WTC11 (cell line): ENCODE measurements around the gene FBXL16. TPM values are rescaled to one million over a fixed set of nuclear protein-coding genes. Genes with fewer than 3 reads are reported as not detected.

ENCODE experiments used
- ATAC-seq: fragments of 200-7000 bp; cut with Tn5 transposase; 2 replicates; pipeline ENCODE4 v1.10.0; 2021; ENCODE audit warnings: mild to moderate bottlenecking, moderate library complexity
- CTCF ChIA-PET: fragments of 300-600 bp; sonication (Branson Sonifier 250); formaldehyde crosslinking; loops from one replicate; lab custom pipeline; 2021; ENCODE audit warnings: antibody characterized with exemption; lab: Charles Lee
- POLR2A ChIA-PET: fragments of 350-600 bp; sonication (Branson Sonifier 250); formaldehyde crosslinking; loops from one replicate; lab custom pipeline; 2021; ENCODE audit warnings: antibody characterized with exemption; lab: Charles Lee
- DNase-seq: peaks from one replicate; pipeline ENCODE4 v3.0.0; 2021; ENCODE audit warnings: low spot score
- H3K27ac Mint-ChIP-seq: 2 replicates; pipeline ENCODE4 v1.8.0; 2021; ENCODE audit warnings: mixed read lengths
- H3K27me3 Mint-ChIP-seq: 2 replicates; pipeline ENCODE4 v1.8.0; 2021; ENCODE audit warnings: low read depth, mild to moderate bottlenecking, moderate library complexity, mixed read lengths
- H3K36me3 Mint-ChIP-seq: 2 replicates; pipeline ENCODE4 v1.8.0; 2021; ENCODE audit warnings: mixed read lengths
- H3K4me1 Mint-ChIP-seq: 2 replicates; pipeline ENCODE4 v1.8.0; 2022; ENCODE audit warnings: mixed read lengths
- H3K4me3 Mint-ChIP-seq: 2 replicates; pipeline ENCODE4 v1.8.0; 2021; ENCODE audit warnings: mild to moderate bottlenecking, moderate library complexity, mixed read lengths
- H3K9me3 Mint-ChIP-seq: 2 replicates; pipeline ENCODE4 v1.8.0; 2021; ENCODE audit warnings: mixed read lengths
- AR ChIP-seq: fragments of 250-450 bp; sonication (Bioruptor Pico); IDR thresholded peaks from 2 replicates; pipeline ENCODE4 v1.9.0; 2021; ENCODE audit warnings: mild to moderate bottlenecking
- ESRRA ChIP-seq: sonication (generic); formaldehyde crosslinking; IDR thresholded peaks from 2 replicates; pipeline ENCODE4 v1.8.1; 2022; ENCODE audit warnings: mild to moderate bottlenecking, missing genetic modification reagents, borderline replicate concordance
- FOXK1 ChIP-seq: sonication (generic); formaldehyde crosslinking; IDR thresholded peaks from 2 replicates; pipeline ENCODE4 v1.8.0; 2022; ENCODE audit warnings: mild to moderate bottlenecking, moderate library complexity, missing genetic modification reagents
- FOXP1 ChIP-seq: sonication (generic); formaldehyde crosslinking; IDR thresholded peaks from 2 replicates; pipeline ENCODE4 v1.8.0; 2022; ENCODE audit warnings: missing genetic modification reagents, mild to moderate bottlenecking, moderate library complexity, borderline replicate concordance
- FOXP4 ChIP-seq: sonication (generic); formaldehyde crosslinking; IDR thresholded peaks from 2 replicates; pipeline ENCODE4 v1.8.0; 2022; ENCODE audit warnings: mild to moderate bottlenecking, missing genetic modification reagents
- GTF2I ChIP-seq: fragments of 250-450 bp; sonication (Bioruptor Pico); conservative IDR thresholded peaks from 2 replicates; pipeline ENCODE4 v1.4.0; 2021; ENCODE audit warnings: mild to moderate bottlenecking
- IRF1 ChIP-seq: sonication (generic); formaldehyde crosslinking; IDR thresholded peaks from 2 replicates; pipeline ENCODE4 v1.8.0; 2023; ENCODE audit warnings: missing genetic modification reagents
- KAT7 ChIP-seq: sonication (generic); formaldehyde crosslinking; IDR thresholded peaks from 2 replicates; pipeline ENCODE4 v1.8.1; 2023; ENCODE audit warnings: missing genetic modification reagents, mild to moderate bottlenecking, borderline replicate concordance
- NFATC4 ChIP-seq: fragments of 250-450 bp; sonication (Bioruptor Pico); IDR thresholded peaks from 2 replicates; pipeline ENCODE4 v1.9.0; 2021; ENCODE audit warnings: mild to moderate bottlenecking
- PREB ChIP-seq: sonication (generic); formaldehyde crosslinking; IDR thresholded peaks from 2 replicates; pipeline ENCODE4 v1.8.1; 2022; ENCODE audit warnings: mild to moderate bottlenecking, missing genetic modification reagents, moderate library complexity, borderline replicate concordance
- PRRX2 ChIP-seq: fragments of 250-450 bp; sonication (Bioruptor Pico); IDR thresholded peaks from 2 replicates; pipeline ENCODE4 v1.8.0; 2021; ENCODE audit warnings: mild to moderate bottlenecking
- SMAD4 ChIP-seq: sonication (generic); formaldehyde crosslinking; IDR thresholded peaks from 2 replicates; pipeline ENCODE4 v1.8.0; 2022; ENCODE audit warnings: mild to moderate bottlenecking, missing genetic modification reagents
- SP1 ChIP-seq: sonication (generic); formaldehyde crosslinking; conservative IDR thresholded peaks from 2 replicates; pipeline ENCODE4 v1.8.1; 2022; ENCODE audit warnings: missing genetic modification reagents
- TEAD1 ChIP-seq: sonication (generic); formaldehyde crosslinking; IDR thresholded peaks from 2 replicates; pipeline ENCODE4 v1.8.0; 2022; ENCODE audit warnings: mild to moderate bottlenecking, missing genetic modification reagents
- TEAD4 ChIP-seq: sonication (generic); formaldehyde crosslinking; IDR thresholded peaks from 2 replicates; pipeline ENCODE4 v1.8.0; 2022; ENCODE audit warnings: mild to moderate bottlenecking, missing genetic modification reagents
- ZNF281 ChIP-seq: sonication (generic); formaldehyde crosslinking; IDR thresholded peaks from 2 replicates; pipeline ENCODE4 v1.8.0; 2023; ENCODE audit warnings: mild to moderate bottlenecking, missing genetic modification reagents
- ZNF317 ChIP-seq: sonication (generic); formaldehyde crosslinking; IDR thresholded peaks from 2 replicates; pipeline ENCODE4 v1.8.1; 2023; ENCODE audit warnings: low read depth, mild to moderate bottlenecking, moderate library complexity, missing genetic modification reagents, borderline replicate concordance
- ZNF416 ChIP-seq: fragments of 250-450 bp; sonication (Bioruptor Pico); IDR thresholded peaks from 2 replicates; pipeline ENCODE4 v1.9.0; 2021; ENCODE audit warnings: mild to moderate bottlenecking, inconsistent platforms
- ZNF423 ChIP-seq: fragments of 250-450 bp; sonication (Bioruptor Pico); IDR thresholded peaks from 2 replicates; pipeline ENCODE4 v2.1.2; 2022; ENCODE audit warnings: mild to moderate bottlenecking, moderate library complexity
- ZNF671 ChIP-seq: fragments of 250-450 bp; sonication (Bioruptor Pico); IDR thresholded peaks from 2 replicates; pipeline ENCODE4 v1.8.0; 2021; ENCODE audit warnings: mild to moderate bottlenecking
- total RNA-seq: library from RNA; stranded (reverse); gene quantifications from 3 replicates; pipeline ENCODE4 v1.2.3, GENCODE V29; 2021
- TF ChIP-seq, protein P1 (sequence below): fragments of 250-450 bp; sonication (Bioruptor Pico); IDR thresholded peaks from 2 replicates; pipeline ENCODE4 v1.9.0; 2021; ENCODE audit warnings: mild to moderate bottlenecking
- TF ChIP-seq, protein P2 (sequence below): sonication (generic); formaldehyde crosslinking; IDR thresholded peaks from 2 replicates; pipeline ENCODE4 v1.8.0; 2022; ENCODE audit warnings: missing genetic modification reagents

FBXL16 gene
- total RNA-seq, 1 experiment from 2014 or later = 22.7 TPM

GRCh38 chr16:674968-675883 is 30.4 kb downstream of the FBXL16 start, which contains the start of gene RHBDL1:
RHBDL1 (plus strand) TSS chr16:675671; CDS start chr16:675791, 120 bp downstream.
- DNase-seq (peak; percentile 60), ATAC-seq (peak; percentile 10)
- peaks cover 7% of the 10 kb centered on the region for H3K36me3 Mint-ChIP-seq
- H3K4me1 Mint-ChIP-seq = peaks cover 14% of the 10 kb centered on the region
- H3K27ac Mint-ChIP-seq = 0 out of 2 replicates have a peak within 1 kb of the TSS, but pooled peaks have one; percentile 27
- CTCF ChIA-PET = interaction anchor here (0.5 to 2.8 kb wide), 25 partner anchors 7 to 284 kb away, joined by 3 to 16 read pairs (median 4); partner anchors contain the start of genes CIAO3, METTL26, RHOT2 and WDR24
- POLR2A ChIA-PET = interaction anchor here (0.5 to 1.5 kb wide), 4 partner anchors 15 to 1559 kb away, joined by 3 to 4 read pairs (median 3); partner anchors contain the start of gene WDR24
- no peaks in the 10 kb centered on the region for H3K27me3 Mint-ChIP-seq
- H3K4me3 Mint-ChIP-seq = peak within 1 kb of the TSS; percentile 70
- no peaks in the 10 kb centered on the region for H3K9me3 Mint-ChIP-seq
- TF ChIP-seq SP1 (CRISPR knock-in tag) (peak; percentile 38), ZNF281 (CRISPR knock-in tag) (peak; percentile 81; the same call in 1 of the 2 replicates), ZNF423 (CRISPR knock-in tag) (peak; percentile 4; the same call in 1 of the 2 replicates), SMAD4 (no peak), FOXP4 (CRISPR knock-in tag) (0 out of 2 replicates have a peak, but pooled peaks have one; percentile 22), FOXP1 (CRISPR knock-in tag) (peak; percentile 59), TEAD4 (CRISPR knock-in tag) (no peak), ZNF317 (no peak), NFATC4 (peak; percentile 85; the same call in 1 of the 2 replicates), PRRX2 (peak; percentile 71; the same call in 1 of the 2 replicates), KAT7 (CRISPR knock-in tag) (no peak), ESRRA (CRISPR knock-in tag) (0 out of 2 replicates have a peak, but pooled peaks have one; percentile 7), AR (CRISPR knock-in tag) (0 out of 2 replicates have a peak, but pooled peaks have one; percentile 69), IRF1 (CRISPR knock-in tag) (0 out of 2 replicates have a peak, but pooled peaks have one; percentile 17), ZNF671 (CRISPR knock-in tag) (peak; percentile 77; the same call in 1 of the 2 replicates), TEAD1 (CRISPR knock-in tag) (0 out of 2 replicates have a peak, but pooled peaks have one; percentile 34), PREB (CRISPR knock-in tag) (no peak), GTF2I (CRISPR knock-in tag) (no peak; the same call in 1 of the 2 replicates), ZNF416 (CRISPR knock-in tag) (peak; percentile 91), FOXK1 (CRISPR knock-in tag) (0 out of 2 replicates have a peak, but pooled peaks have one; percentile 33)
- TF ChIP-seq, protein P1, sequence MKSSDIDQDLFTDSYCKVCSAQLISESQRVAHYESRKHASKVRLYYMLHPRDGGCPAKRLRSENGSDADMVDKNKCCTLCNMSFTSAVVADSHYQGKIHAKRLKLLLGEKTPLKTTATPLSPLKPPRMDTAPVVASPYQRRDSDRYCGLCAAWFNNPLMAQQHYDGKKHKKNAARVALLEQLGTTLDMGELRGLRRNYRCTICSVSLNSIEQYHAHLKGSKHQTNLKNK = no peak
- TF ChIP-seq, protein P2, sequence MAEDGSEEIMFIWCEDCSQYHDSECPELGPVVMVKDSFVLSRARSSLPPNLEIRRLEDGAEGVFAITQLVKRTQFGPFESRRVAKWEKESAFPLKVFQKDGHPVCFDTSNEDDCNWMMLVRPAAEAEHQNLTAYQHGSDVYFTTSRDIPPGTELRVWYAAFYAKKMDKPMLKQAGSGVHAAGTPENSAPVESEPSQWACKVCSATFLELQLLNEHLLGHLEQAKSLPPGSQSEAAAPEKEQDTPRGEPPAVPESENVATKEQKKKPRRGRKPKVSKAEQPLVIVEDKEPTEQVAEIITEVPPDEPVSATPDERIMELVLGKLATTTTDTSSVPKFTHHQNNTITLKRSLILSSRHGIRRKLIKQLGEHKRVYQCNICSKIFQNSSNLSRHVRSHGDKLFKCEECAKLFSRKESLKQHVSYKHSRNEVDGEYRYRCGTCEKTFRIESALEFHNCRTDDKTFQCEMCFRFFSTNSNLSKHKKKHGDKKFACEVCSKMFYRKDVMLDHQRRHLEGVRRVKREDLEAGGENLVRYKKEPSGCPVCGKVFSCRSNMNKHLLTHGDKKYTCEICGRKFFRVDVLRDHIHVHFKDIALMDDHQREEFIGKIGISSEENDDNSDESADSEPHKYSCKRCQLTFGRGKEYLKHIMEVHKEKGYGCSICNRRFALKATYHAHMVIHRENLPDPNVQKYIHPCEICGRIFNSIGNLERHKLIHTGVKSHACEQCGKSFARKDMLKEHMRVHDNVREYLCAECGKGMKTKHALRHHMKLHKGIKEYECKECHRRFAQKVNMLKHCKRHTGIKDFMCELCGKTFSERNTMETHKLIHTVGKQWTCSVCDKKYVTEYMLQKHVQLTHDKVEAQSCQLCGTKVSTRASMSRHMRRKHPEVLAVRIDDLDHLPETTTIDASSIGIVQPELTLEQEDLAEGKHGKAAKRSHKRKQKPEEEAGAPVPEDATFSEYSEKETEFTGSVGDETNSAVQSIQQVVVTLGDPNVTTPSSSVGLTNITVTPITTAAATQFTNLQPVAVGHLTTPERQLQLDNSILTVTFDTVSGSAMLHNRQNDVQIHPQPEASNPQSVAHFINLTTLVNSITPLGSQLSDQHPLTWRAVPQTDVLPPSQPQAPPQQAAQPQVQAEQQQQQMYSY (CRISPR knock-in tag) = peak; percentile 32; the same call in 1 of the 2 replicates
